ENCODE measurements around the gene ABHD3.
"Not testable (repeated sequence)": the region's sequence is repeated elsewhere in the genome, so short reads cannot be mapped to it uniquely, and the experiment has no call there.

Gene ABHD3

GRCh38 chr18:21640375-21640774, 64.2 kb downstream of the ABHD3 start:
- not testable (repeated sequence) for DNase-seq

GRCh38 chr18:21638822-21639221, 65.8 kb downstream of the ABHD3 start:
- no peak for DNase-seq

GRCh38 chr18:21636769-21637168, 67.8 kb downstream of the ABHD3 start:
- no peak for DNase-seq

- DNase-seq = no peak
Measured at GRCh38 chr18:21634588-21635199, 69.9 kb downstream of the ABHD3 start.

- DNase-seq = no peak
Measured at GRCh38 chr18:21632393-21632792, 72.2 kb downstream of the ABHD3 start.

- no peak for DNase-seq
Measured at GRCh38 chr18:21629089-21629832, 75.3 kb downstream of the ABHD3 start.

- not testable (repeated sequence) for DNase-seq
Measured at GRCh38 chr18:21621640-21622039, 82.9 kb downstream of the ABHD3 start.

- peak; percentile 97 for DNase-seq
Measured at GRCh38 chr18:21612125-21613039, 92.2 kb downstream of the ABHD3 start, which contains the start of gene SNRPD1. TSS of gene SNRPD1 (plus strand) at chr18:21612314. CDS start at chr18:21612430, 116 bp downstream.

GRCh38 chr18:21611401-21612124, 93.0 kb downstream of the ABHD3 start:
- not testable (repeated sequence) for DNase-seq

- DNase-seq = no peak
Measured at GRCh38 chr18:21605213-21605612, 99.4 kb downstream of the ABHD3 start.

GRCh38 chr18:21604671-21605070, 99.9 kb downstream of the ABHD3 start:
- DNase-seq = peak; percentile 49

GRCh38 chr18:21602299-21602587, 102.3 kb downstream of the ABHD3 start:
- peak; percentile 72 for DNase-seq

All from suppressor macrophage treated with lipopolysaccharide for 4 hours (primary cell).